Kasumi-1 (cell line): Measurements from ENCODE around the gene FBXL14.
A peak's percentile ranks its signal among the peaks of the same experiment; 100 is the strongest.
"Not testable (repeated sequence)": the region's sequence is repeated elsewhere in the genome, so short reads cannot be mapped to it uniquely, and the experiment has no call there.

Experiments used
- DNase-seq, 2 experiments: peaks; one replicate each; lab custom pipeline; 2025; lab: John Stamatoyannopoulos, UW

Gene FBXL14

GRCh38 chr12:1572731-1573130 lies 21.6 kb downstream of the FBXL14 start:
- DNase-seq, result no peak

GRCh38 chr12:1567852-1568251 lies 26.5 kb downstream of the FBXL14 start:
- DNase-seq, result no peak

GRCh38 chr12:1566449-1567135 lies 27.8 kb downstream of the FBXL14 start:
- no peak for DNase-seq

- no peak for DNase-seq
Observed at GRCh38 chr12:1565172-1565571, 29.2 kb downstream of the FBXL14 start.

GRCh38 chr12:1564067-1564466 lies 30.3 kb downstream of the FBXL14 start:
- DNase-seq, result no peak

GRCh38 chr12:1562813-1563407 lies 31.5 kb downstream of the FBXL14 start:
- no peak for DNase-seq

GRCh38 chr12:1560704-1561103 lies 33.7 kb downstream of the FBXL14 start:
- DNase-seq, result no peak

GRCh38 chr12:1559676-1560091 lies 34.7 kb downstream of the FBXL14 start:
- DNase-seq, result no peak

GRCh38 chr12:1558108-1558507 lies 36.3 kb downstream of the FBXL14 start:
- not testable (repeated sequence) for DNase-seq

GRCh38 chr12:1553987-1554982 lies 40.1 kb downstream of the FBXL14 start:
- DNase-seq, result no peak

- DNase-seq, result no peak
Observed at GRCh38 chr12:1553536-1553935, 40.8 kb downstream of the FBXL14 start.

- DNase-seq, result no peak
Observed at GRCh38 chr12:1552911-1553491, 41.4 kb downstream of the FBXL14 start.

GRCh38 chr12:1552171-1552570 lies 42.2 kb downstream of the FBXL14 start:
- DNase-seq, result no peak

GRCh38 chr12:1551496-1551895 lies 42.9 kb downstream of the FBXL14 start:
- DNase-seq, result no peak

GRCh38 chr12:1546931-1547640 lies 47.3 kb downstream of the FBXL14 start:
- DNase-seq, result no peak

GRCh38 chr12:1544996-1545700 lies 49.2 kb downstream of the FBXL14 start:
- DNase-seq, result peak; percentile 2 to 21

- no peak for DNase-seq
Observed at GRCh38 chr12:1542599-1542998, 51.8 kb downstream of the FBXL14 start.

GRCh38 chr12:1540690-1541089 lies 53.7 kb downstream of the FBXL14 start:
- DNase-seq, result no peak

GRCh38 chr12:1539135-1539534 lies 55.2 kb downstream of the FBXL14 start:
- no peak for DNase-seq

- DNase-seq, result no peak
Observed at GRCh38 chr12:1536817-1537216, 57.6 kb downstream of the FBXL14 start.

- no peak for DNase-seq
Observed at GRCh38 chr12:1534748-1535147, 59.6 kb downstream of the FBXL14 start.
